SU-DHL-6 (cell line): ENCODE measurements around the gene TRIM9.

Experiments
- H2AFZ ChIP-seq: fragments of 200-600 bp; sonication (generic); 2 replicates; pipeline ENCODE4 v1.6.1; 2014; ENCODE audit warnings: low read depth, mild to moderate bottlenecking, moderate library complexity, mixed read lengths, antibody characterized with exemption, low read length; ENCODE audit not compliant: severe bottlenecking
- H3F3A ChIP-seq: fragments of 200-600 bp; shearing (Covaris generic); 2 replicates; pipeline ENCODE4 v1.6.0; 2016; ENCODE audit warnings: antibody characterized with exemption, mild to moderate bottlenecking; ENCODE audit not compliant: insufficient read depth
- H3K27ac ChIP-seq: fragments of 200-600 bp; sonication (generic); 2 replicates; pipeline ENCODE4 v1.5.1; 2016; ENCODE audit warnings: low read depth, mild to moderate bottlenecking, low read length, moderate library complexity, mixed read lengths
- H3K27me3 ChIP-seq: fragments of 200-600 bp; sonication (generic), shearing (Covaris generic); 2 replicates; pipeline ENCODE4 v1.6.0; 2014; ENCODE audit warnings: mild to moderate bottlenecking, low read length
- H3K36me3 ChIP-seq: fragments of 200-600 bp; sonication (generic); 2 replicates; pipeline ENCODE4 v1.6.1; 2014; ENCODE audit warnings: mild to moderate bottlenecking, low read length, mixed read lengths
- H3K4me2 ChIP-seq: fragments of 300-600, 200-600 bp; shearing (Covaris generic), sonication (generic); 2 replicates; pipeline ENCODE4 v1.6.0; 2014; ENCODE audit warnings: low read length, low read depth, mild to moderate bottlenecking; ENCODE audit not compliant: poor library complexity, severe bottlenecking
- H3K4me3 ChIP-seq: fragments of 200-600 bp; sonication (generic); 2 replicates; pipeline ENCODE4 v1.5.1; 2014; ENCODE audit warnings: antibody characterized with exemption, low read length, mild to moderate bottlenecking, mixed read lengths; ENCODE audit not compliant: insufficient read depth, poor library complexity, severe bottlenecking
- H3K79me2 ChIP-seq: fragments of 200-600 bp; sonication (generic); 2 replicates; pipeline ENCODE4 v1.6.1; 2014; ENCODE audit warnings: mild to moderate bottlenecking, low read length, moderate library complexity; ENCODE audit not compliant: insufficient read depth
- H3K9ac ChIP-seq: fragments of 200-600 bp; sonication (generic); 2 replicates; pipeline ENCODE4 v1.7.0; 2014; ENCODE audit warnings: mild to moderate bottlenecking, low read length
- H3K9me2 ChIP-seq: fragments of 200-600 bp; sonication (generic); replicated peaks from 2 replicates; pipeline ENCODE4 v1.6.1; 2014; ENCODE audit warnings: low read length; ENCODE audit not compliant: insufficient read depth
- H3K9me3 ChIP-seq: fragments of 200-600 bp; sonication (generic); 2 replicates; pipeline ENCODE4 v1.6.1; 2014; ENCODE audit warnings: low read length, mixed read lengths; ENCODE audit not compliant: insufficient read depth
- H4K20me1 ChIP-seq: fragments of 200-600 bp; sonication (generic); 2 replicates; pipeline ENCODE4 v1.6.1; 2014; ENCODE audit warnings: low read depth, mild to moderate bottlenecking, antibody characterized with exemption, low read length, moderate library complexity, mixed read lengths
- EZH2phosphoT487 ChIP-seq: fragments of 200-600 bp; sonication (generic), shearing (Covaris generic); conservative IDR thresholded peaks from 2 replicates; pipeline ENCODE4 v1.6.1; 2018; ENCODE audit warnings: mild to moderate bottlenecking, antibody characterized with exemption, low read length, moderate library complexity, mixed read lengths
- TF ChIP-seq, protein P1 (sequence below): fragments of 200-600 bp; sonication (generic); IDR thresholded peaks from one replicate; pipeline ENCODE4 v1.5.1; 2017; ENCODE audit warnings: antibody characterized with exemption, mild to moderate bottlenecking, low read length, moderate library complexity; ENCODE audit not compliant: insufficient read depth, poor library complexity, severe bottlenecking

TRIM9 gene

DNA sequence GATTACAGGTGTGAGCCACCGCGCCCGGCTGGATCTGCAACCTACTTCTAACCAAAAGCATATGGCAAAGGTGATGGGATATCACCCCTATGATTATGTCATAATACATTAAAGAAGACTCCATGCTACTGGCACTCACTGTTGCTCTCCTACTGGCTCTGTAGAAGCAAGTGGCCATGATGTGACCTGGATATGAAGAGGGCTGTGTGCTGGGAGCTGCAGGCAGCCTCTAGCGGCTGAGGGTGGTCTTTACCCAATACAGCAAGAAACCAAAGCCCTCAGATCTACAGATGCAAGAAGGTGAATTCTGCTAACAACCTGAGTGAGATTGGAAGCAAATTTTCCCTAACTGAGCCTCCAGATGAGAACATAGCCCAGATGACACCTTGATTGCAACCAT lies 34.2 kb upstream of the TRIM9 start:
- H3K4me2 ChIP-seq, result no peak overlapping the region

DNA sequence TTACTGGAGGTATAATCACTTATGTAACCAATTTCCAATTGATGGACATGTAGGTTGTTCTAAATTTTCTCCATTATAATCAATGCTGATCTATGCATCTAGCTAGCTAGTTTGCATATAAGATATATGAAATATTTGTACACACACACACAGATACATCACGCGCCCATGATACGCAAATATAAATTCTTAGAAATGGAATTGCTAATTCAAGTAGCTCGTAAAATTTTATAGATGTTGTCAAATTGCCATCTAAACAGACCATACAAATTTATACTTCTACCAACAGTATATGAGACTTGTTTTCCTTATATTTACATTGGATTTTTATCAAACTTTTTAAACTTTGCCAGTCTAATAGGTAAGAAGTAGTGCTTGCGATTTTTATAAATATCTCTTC lies 29.1 kb upstream of the TRIM9 start:
- no peak overlapping the region for H3K4me3 ChIP-seq
- no peaks in the 10 kb centered on the region for H3K9me3 ChIP-seq
- no peak overlapping the region for H3K4me2 ChIP-seq
- H3K9ac ChIP-seq, result no peak overlapping the region
- no peaks in the 10 kb centered on the region for H3K36me3 ChIP-seq
- H2AFZ ChIP-seq, result no peak overlapping the region
- no peaks in the 10 kb centered on the region for H3K79me2 ChIP-seq
- no peaks in the 10 kb centered on the region for H3K9me2 ChIP-seq
- H3F3A ChIP-seq, result no peaks in the 10 kb centered on the region
- no peak overlapping the region for H3K27ac ChIP-seq
- no peaks in the 10 kb centered on the region for H3K27me3 ChIP-seq
- TF ChIP-seq, protein P1, sequence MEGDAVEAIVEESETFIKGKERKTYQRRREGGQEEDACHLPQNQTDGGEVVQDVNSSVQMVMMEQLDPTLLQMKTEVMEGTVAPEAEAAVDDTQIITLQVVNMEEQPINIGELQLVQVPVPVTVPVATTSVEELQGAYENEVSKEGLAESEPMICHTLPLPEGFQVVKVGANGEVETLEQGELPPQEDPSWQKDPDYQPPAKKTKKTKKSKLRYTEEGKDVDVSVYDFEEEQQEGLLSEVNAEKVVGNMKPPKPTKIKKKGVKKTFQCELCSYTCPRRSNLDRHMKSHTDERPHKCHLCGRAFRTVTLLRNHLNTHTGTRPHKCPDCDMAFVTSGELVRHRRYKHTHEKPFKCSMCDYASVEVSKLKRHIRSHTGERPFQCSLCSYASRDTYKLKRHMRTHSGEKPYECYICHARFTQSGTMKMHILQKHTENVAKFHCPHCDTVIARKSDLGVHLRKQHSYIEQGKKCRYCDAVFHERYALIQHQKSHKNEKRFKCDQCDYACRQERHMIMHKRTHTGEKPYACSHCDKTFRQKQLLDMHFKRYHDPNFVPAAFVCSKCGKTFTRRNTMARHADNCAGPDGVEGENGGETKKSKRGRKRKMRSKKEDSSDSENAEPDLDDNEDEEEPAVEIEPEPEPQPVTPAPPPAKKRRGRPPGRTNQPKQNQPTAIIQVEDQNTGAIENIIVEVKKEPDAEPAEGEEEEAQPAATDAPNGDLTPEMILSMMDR, result no peak
- TF ChIP-seq EZH2phosphoT487, result no peak
- no peaks in the 10 kb centered on the region for H4K20me1 ChIP-seq

More for the DNA sequence above, 34.2 kb upstream of the TRIM9 start:
- no peaks in the 10 kb centered on the region for H3K9me3 ChIP-seq
- TF ChIP-seq, protein P1, result no peak
- no peak for TF ChIP-seq EZH2phosphoT487
- H3K9ac ChIP-seq, result no peak overlapping the region
- no peak overlapping the region for H3K27ac ChIP-seq
- no peaks in the 10 kb centered on the region for H3K9me2 ChIP-seq
- no peaks in the 10 kb centered on the region for H3K36me3 ChIP-seq
- no peaks in the 10 kb centered on the region for H3K79me2 ChIP-seq
- H3K27me3 ChIP-seq, result no peaks in the 10 kb centered on the region
- H4K20me1 ChIP-seq, result no peaks in the 10 kb centered on the region
- H3K4me3 ChIP-seq, result no peak overlapping the region
- no peaks in the 10 kb centered on the region for H3F3A ChIP-seq
- H2AFZ ChIP-seq, result no peak overlapping the region

DNA sequence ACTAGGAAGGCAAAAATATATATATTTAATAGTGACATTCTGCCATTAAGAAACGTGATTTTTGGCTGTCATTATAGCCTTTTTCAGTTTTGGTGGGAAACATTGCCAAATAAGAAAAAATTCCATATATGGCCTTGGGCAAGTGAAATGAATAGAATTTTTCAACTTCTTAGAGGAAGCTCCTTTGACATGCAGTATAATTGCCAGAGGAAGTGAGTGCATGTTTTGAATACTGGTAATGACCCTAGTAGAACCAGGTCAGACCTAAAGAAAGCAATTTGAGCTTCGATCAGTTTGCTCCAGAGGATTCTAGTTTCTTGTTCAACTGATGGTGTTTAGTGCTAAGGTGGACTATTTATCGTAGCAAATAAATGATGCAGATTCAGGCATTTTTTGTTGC lies 26.2 kb upstream of the TRIM9 start:
- Histone ChIP-seq H3K4me3 (no peak overlapping the region), H3K4me2 (no peak overlapping the region), H3K9me3 (no peaks in the 10 kb centered on the region), H3K79me2 (no peaks in the 10 kb centered on the region), H3K27ac (no peak overlapping the region), H3F3A (no peaks in the 10 kb centered on the region), H3K36me3 (no peaks in the 10 kb centered on the region), H3K27me3 (no peaks in the 10 kb centered on the region), H3K9me2 (no peaks in the 10 kb centered on the region), H4K20me1 (no peaks in the 10 kb centered on the region), H3K9ac (no peak overlapping the region), H2AFZ (no peak overlapping the region)
- no peak for TF ChIP-seq EZH2phosphoT487

DNA sequence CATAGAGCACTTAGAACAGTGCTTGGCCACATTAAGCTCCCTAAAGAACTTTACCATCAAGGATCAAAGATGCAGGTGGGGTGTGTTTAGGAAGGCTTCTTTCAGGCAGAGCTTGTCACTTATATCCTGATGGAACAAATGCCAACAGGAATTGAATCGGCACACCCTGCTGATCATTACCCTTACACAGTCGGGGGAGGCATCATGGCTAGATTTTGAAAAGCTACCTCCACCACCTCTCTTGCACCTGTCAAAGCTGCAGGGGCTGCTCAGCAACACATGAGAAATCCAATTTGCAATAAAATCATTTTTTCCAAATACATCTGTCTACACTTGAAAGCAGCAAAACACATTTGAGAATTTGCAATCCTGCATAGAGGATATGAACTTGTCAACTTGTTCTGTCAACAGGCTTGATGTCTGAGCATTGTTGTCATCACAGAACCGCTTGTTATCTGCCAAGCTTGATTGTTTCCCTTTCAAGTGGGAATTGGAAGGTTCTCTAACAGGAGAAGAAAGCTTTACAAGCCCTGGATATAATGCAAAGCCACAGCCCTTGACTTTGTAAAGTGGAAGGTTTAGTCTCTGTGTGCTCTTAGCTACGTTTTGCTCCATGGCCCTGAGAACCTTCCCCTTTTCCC lies 24.6 kb upstream of the TRIM9 start:
- Histone ChIP-seq H3K9ac (no peak overlapping the region), H3K4me3 (no peak overlapping the region), H3F3A (no peaks in the 10 kb centered on the region), H3K79me2 (no peaks in the 10 kb centered on the region), H3K9me3 (no peaks in the 10 kb centered on the region), H3K27me3 (no peaks in the 10 kb centered on the region), H3K9me2 (no peaks in the 10 kb centered on the region), H4K20me1 (no peaks in the 10 kb centered on the region), H3K36me3 (no peaks in the 10 kb centered on the region), H3K4me2 (no peak overlapping the region), H2AFZ (no peak overlapping the region), H3K27ac (no peak overlapping the region)
- TF ChIP-seq EZH2phosphoT487, result no peak
- TF ChIP-seq, protein P1, result no peak
